OCI-M1 (cell line): ENCODE results near the gene RALGDS.

Source experiments
- DNase-seq: peaks from one replicate; lab custom pipeline; 2025; lab: John Stamatoyannopoulos, UW

RALGDS gene

DNA sequence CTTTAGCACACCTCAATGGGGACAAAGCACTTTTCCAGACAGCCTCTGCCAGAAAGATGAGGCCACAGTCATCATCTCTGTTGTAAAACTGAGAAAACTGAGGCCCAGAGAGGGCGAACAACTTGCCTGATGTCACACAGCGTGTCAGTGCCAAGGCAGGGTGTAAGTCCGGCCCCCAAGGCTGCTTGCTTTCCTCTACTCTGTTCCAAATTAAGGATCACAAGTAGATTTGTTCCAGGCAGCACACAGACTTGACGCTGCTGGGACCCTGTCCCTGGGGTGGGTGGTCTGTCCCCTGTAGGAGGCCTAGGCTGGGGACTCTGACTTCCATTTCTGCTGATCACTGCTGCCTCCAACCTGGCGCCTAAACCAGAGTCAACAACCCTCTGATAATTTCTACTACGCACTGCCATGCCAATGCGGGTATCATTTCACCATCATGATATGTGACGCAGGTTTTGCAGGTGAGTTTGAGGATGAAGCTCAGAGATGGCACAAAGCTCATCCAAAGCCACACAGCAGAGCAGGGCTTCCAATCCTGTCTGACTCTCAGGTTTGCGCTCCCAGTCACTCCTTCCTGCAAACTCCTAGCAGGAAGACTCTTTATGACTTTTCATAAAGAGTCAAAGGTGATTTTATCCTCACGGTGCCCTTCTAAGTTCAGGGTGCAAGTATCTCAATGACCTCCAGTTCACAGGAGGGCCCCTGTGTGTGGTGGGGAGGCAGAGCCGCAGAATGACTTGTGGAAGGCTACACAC lies 13.5 kb upstream of the RALGDS start:
- DNase-seq: no peak

DNA sequence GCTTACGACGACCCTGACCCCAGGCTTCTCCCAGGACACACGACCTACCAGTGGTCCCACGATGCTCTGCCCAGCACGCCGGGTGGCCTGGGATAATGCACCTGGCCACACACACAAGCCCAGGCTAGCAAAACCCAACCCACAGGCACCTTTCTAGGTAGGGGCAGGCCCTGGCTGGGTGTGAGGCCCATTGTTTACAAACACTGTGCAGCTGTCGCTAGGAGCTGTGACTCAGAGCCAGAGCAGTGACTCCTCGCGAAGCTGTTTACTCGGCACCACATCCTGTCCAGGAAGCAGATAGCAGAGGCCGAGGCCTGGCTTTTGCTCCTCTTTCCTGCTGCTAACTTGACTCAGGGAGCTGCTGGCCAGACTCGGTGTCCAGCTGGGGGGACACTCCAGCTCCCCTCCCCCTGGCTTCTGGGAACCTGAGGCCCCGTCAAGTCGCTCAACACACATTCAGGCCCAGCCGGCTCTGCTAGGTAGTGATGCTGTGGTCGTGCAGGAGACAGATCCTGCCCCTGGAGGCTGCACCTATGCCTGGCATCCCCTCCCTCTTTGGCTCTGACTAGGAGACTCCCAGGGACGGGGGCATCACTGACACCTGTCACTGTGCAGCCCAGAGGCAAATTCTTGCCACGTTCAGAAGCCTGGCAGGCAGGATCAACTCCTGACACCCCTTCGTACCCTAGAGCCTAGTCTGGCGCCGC lies 12.8 kb upstream of the RALGDS start:
- peak; percentile 31 for DNase-seq

DNA sequence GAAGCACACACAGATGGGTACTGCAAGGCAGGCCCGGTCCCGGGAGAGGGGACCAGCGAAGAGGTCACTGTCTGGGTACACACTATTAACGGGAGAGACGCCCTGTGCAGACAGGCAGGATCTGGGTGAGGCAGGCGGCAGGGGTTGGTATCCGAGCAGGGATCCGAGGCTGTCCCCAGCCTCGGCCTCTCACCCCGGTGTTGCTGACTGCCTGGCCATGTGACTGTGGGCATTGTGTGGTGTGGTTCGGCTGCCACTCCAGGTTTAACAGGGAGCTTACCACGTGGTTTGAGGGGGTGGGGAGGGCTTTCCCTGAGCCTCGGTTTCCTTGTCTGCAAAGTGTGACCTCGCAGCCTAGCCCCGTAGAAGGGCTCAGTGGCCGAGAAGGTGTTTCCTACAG lies 11.1 kb upstream of the RALGDS start:
- DNase-seq: no peak

DNA sequence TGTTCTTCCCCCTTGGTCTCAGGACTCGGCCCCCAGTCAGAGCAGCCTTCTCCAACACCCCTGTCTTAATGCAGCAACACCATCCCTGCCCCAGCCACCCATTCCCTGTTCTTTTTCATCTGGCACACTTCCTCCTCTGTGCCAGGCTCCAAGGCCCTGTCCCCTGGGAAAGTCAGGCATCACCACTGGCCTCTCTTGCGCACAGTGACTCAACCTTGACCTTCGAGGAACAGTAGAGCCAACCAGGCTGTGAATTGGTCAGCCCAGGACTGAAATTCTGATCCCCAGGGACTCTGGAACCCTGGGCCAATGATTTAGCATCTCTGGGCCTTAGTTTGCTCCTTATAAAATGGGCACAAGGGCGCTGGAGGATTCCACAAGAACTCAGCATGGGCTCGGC lies 10.5 kb upstream of the RALGDS start:
- DNase-seq: no peak

DNA sequence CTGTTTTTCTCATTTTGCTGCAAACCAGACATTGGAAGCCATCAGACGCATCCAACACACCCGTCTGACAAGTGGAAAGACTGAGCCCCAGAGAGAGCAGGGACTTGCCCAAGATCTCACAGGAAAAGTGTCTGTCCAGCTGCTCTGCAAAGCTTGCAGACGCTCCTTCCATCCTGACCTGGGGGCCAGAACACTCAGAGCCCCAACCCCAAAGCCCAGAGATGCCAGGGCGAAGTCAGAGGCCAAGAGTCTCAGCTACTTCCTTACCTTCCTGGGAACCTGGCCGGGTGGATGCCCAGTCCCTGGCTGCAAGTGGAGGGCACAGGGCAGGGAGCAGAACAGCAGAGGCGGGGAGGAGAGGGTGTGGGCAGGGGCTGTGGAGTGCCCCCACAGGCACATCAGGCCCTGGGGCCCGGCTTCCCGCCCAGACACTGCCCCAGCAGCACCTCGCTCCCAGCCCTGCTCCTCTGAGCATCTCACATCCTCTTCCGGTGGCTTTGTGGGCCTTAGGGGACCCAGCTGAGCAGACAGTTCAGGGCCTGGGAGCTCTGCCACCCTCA lies 9.7 kb upstream of the RALGDS start:
- DNase-seq: no peak

DNA sequence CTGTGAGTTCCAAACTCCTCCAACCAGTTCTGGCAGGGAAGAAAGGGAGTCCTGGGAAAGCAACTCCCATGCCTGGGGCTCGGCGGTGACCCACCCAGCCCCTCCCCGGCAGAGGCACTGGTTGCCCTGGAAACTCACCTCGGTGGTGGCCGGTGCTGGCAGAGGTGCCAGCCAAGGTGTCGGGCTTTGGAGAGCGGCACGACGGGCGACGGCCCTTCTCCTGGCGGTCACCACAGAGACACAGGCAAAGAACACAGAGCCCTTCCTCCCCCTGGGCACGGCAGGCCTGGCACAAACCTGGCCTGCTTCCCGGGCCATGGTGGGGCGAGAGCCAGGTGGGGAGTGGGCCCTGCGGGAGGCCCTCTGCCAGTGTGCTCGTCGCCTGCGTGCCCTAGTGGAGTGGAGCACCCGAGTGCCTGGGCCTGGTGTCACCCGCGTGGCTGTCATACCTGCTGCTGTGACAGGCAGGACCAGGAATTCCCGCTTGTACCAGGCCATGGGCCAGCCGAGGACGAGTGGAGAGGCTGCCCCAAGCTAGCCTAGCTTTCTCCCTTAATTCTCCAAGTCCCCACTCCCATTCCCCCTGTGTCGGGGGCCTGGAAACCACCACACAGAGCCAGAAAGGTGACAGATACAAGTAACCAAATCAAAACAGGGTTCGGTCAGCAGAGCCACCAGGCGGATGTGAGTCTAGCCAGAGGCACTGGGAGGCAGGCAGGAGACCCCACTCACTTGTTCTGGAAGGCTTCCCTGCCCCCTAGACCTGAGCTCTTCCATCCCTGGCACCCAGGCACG lies 8.2 kb upstream of the RALGDS start:
- DNase-seq: no peak

DNA sequence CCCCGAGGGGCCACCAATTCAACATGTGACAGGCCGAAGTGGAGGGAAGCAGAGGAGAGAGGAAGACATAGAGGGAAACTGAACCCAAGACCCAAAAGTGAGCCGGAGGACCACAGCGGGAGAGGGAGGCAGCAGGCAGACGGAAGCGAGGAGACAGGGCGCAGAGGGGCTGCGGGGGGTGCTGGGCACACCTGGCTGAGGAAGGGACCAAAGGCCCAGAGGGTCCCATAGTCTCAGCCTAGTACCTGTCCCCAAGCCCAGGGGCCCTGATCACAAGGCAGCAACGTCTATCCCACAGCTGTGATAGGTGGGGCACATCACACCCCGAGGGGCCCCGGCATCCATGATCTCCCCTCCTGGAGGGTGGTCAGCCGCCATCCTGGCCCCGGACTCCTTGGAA lies 7.1 kb upstream of the RALGDS start:
- no peak for DNase-seq

DNA sequence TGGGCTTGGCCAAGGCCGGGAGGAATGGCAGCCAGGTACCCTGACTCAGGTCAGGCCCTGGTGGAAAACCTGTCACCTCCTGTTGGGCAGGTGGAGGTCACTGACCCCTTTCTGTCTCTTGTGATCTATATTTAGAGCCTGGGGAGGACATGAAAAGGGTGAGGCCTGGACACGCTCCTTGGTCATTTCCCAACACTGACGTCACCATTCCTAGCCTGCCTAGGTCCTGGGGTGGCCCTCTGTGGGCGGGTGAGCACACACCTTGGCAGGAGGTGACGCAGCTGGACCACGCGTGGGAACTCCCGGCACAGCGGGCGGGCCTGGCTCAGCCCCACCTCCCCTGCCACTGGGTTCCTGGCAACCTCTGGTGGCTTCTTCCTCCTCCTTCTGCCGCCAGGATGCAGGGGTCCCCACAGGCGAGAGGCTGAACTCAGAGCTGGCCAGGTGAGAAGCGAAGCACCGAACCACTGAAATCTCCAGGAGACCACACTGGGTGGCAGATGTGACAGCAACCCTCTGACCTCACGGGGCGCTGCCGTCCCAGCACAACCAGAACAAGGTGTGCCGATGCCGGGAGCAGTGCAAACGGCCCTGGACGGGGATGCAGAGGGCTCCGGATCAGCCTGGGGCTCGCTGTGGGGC lies 6.4 kb upstream of the RALGDS start:
- DNase-seq: no peak

DNA sequence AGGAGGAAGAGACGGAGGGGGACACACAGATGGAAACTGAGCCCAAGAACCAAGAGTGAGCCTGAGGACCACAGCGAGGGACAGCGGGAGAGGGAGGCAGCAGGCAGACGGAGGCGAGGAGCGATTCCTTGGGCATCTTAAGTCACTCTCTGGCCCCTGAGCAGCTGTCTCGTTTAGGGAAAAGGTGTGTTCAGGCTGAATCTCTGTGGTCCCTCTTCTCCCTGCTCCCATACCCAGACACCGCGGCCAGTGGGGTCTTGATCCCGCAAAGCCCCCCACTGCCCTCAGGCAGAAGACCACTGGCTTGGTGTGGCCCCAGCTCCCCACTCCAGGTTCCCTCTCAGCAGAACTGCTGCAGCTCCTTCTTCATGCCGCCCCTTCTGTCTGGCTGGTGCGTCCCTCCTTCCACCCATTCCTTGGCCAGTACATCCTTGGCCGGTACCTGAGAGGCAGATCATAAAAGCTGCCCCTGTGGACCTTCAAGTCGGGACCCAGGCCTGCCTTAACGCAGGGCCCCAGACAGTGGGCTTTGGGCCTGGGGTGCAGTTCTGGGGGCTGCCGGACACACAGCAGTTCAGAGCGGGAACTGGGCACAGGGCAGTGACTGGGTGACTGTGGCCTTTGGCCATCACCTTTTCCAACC lies 5.8 kb upstream of the RALGDS start:
- DNase-seq: no peak

DNA sequence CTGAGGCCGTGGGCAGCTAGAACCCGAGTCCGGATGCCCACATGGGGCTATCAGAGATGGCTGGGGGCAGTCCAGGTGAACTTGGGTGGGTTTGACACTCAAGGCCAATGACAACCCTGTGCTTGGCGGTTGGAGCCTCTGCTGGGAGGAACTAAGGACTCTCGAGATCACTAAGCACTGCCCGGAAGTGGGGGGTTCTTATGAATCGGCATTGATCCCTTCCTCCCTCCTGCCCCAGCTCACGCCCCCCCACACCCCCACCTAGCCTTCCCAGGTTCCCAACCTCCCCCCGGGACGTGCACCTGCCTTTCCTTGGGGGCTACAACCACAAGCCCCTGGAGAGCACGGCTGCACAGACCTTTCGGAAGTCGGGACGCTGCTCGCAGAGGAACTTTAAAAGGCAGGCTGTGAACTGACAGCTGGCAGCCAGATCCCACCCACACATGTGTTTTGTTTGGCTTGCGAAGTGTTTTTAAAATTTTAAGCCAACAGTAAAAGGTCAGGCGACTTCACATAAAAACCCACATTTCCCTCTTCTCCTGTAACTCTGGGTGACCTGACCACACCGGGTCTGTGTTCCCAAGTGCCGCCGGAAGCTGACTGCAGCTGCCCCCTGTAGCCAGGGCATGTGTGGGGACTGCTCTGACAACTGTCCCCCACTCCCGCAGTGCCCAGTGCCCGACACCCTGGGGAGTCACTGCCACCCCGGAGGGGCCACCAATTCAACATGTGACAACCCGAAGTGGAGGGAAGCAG lies 5.1 kb upstream of the RALGDS start:
- no peak for DNase-seq

DNA sequence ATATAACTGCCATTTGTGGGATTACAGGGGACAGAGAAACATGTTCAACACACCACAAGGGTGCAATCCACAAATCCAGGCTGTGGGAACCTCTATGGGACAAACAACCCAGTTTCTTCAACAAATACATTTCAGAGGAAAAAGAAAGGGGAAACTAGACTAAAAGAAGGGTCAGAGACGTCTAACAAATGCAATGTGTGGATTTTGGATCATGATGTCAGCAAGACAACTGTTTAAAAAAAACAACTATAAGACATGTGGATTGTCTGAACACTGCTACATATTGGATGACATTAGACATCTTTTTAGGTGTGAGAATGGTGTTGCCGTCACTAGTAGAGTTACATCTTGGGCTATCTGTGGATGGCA lies 3.9 kb upstream of the RALGDS start:
- DNase-seq: no peak

DNA sequence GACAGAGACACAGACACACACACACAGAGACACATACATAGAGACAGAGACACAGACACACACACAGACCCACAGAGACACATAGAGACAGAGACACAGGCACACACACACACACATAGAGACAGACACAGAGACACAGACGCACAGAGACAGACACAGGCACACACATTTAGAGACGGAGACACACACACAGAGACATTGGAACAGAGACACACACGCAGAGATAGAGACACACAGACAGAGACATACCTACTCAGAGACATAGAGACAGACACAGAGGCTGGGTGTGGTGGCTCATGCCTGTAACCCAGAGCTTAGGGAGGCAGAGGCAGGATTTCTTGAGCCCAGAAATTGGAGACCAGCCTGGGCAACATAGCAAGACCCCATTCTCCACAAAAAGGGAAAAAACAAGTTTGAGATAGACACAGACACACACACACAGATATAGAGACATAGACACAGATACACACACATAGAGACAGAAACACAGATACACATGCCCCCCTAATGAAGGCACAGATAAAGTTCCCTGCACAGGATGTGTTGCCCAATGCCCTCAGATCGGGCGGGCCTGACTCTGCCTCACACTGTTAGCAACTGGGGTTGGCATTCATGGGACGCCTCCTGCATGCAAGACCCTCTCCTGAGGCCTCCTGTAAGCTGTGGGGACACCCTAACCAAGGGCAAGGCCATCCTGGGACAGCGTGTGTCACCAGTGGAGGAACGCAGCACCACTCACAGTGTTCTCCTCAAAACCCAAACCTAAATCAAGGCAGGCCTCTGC lies 3.3 kb upstream of the RALGDS start:
- no peak for DNase-seq

DNA sequence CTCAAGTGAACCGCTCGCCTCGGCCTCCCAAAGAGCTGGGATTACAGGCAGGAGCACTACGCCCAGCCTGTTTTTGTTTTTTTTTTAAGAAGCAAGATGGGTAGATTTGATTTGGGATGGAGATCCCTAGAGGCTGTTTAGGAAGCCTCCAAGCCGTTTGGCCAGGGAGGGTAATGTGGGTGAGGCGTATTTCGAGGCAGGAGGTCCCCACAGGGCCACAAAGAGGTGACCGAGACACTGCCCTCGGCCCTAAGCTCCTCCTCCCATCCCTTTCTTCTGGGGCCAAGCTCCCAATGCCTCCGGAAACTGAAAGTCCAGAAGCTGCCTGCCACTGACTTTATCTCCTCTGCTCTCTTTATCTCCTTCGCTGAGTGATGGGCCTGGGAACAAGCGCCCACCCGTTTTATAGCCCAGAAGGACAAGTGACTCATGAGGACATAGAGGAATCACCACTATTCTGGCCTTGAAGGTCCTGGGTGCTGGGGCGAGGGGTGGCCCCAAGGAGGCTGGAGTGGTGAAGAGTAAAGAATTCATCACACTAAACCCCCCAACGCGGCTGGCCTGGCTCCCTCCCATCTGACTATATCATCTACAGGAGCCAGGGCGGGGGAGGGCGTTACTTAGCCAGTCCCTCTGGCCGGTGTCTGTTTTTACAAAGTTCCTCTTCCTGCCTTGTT lies 2.0 kb upstream of the RALGDS start:
- DNase-seq: peak; percentile 91

DNA sequence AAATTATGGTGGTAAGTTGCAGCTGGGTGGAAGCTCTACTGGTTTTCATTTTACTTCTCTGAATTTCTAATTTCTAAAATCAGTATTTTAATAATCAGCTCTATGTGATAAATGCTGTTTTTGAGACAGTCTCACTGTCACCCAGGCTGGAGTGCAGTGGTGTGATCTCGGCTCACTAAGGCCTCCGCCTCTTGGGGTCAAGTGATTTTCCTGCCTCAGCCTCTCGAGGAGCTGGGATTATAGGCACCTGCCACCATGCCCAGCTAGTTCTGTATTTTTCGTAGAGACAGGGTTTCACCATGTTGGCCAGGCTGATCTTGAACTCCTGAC lies 1.5 kb upstream of the RALGDS start:
- no peak for DNase-seq

DNA sequence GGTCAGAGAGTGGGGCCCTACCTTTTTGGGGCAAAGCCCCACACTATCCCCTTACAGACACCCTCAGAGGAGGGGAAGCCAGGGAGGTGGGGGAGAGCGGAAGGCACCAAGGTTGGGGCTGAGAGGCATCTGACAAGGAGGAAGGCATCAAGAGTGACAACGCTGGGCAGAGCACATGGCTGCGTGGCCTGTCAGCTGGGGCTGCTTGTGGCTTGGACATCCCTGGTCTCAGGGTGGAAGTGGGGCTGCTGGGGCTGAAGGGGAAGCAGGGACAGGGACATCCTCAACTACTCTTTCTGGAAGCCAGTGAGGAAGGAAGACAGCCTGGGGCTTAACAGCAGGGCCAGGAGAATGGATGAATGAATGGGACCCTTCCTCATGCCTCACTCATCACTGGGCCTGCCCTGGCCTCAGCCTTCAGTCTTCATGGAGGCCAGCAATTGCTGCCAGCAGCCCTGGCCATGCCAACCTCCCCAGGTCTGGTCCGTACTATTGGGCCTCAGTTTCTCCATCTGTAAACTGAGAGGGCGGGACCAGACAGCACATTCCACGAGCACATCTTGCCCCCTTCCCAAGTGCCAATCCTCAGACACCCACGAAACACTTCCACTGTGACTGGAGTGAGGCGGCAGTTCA lies 993 bp upstream of the RALGDS start:
- DNase-seq: peak; percentile 60

DNA sequence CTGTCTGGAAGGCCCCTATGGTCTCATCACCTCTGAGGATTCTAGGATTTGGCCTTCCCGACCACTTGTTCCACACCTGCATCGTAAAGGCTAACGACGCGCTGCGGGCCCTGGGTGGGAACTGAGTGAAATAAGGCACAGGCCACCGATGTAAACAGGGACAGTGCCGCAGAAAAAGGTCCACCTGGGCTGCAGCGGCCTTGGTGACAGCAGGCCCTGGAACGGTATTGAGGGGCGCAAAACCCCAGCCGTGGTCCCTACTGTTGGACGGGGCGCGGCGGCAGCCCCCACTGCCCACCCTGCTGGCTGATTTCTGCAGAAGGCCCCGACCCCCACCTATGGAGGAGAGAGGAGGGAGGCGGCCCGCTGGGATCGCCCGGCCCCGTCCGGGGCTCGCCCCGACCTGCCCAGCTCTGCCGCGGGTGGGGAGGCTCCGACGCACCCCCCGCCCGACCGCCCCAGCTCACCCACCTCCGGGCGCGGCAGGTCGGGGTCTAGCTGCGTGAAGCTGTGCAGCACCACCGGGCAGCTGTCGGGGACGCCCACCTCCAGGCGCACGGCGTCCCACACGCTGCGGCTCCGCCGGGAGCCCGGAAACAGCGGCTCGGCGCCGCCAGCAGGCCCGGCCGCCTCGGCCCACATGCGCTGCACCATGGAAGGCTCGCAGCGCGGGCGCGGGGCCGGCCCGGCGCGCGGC lies 391 bp downstream of the RALGDS start:
- DNase-seq: peak; percentile 22

DNA sequence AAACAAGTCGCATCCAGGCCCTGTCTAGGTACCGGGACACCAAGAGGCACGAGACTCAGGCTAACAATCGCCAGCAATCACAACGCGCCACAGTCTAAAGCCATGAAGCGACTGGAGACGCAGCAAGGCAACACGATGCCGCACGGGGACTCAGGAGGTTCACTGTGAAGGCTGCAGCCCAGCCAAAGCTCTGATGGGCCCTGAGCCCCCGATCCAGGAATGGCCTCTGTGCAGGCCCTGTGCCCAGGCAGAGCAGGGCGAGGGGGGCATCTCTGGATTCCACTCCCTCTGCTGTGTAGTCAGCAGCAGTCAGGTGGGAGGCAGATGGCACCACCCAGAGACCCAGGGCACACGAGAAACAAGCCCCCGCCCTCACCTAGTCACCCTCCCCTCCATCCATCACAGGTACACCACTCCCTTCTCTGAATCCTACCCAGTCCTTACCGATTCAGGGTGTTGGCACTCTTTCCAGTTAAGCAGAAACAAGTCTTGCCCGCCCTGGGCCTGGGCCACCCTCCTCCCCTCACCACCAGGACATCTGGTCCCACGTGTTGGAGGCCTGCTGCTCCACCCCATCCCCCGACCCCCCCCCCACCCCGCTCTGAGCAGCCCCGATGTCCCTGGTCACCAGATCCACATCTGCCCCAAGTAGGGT lies 1.1 kb downstream of the RALGDS start:
- no peak for DNase-seq
